ENCODE data around the gene UVRAG. TPM values are rescaled to one million over a fixed set of nuclear protein-coding genes. Genes with fewer than 3 reads are reported as not detected.

The UVRAG gene
- total and polyA plus RNA-seq, 2 of the 13 experiments (the other 11 are each of a cell fraction or from before 2014, with no cell fraction given), result 9.7 to 17.3 TPM

DNA sequence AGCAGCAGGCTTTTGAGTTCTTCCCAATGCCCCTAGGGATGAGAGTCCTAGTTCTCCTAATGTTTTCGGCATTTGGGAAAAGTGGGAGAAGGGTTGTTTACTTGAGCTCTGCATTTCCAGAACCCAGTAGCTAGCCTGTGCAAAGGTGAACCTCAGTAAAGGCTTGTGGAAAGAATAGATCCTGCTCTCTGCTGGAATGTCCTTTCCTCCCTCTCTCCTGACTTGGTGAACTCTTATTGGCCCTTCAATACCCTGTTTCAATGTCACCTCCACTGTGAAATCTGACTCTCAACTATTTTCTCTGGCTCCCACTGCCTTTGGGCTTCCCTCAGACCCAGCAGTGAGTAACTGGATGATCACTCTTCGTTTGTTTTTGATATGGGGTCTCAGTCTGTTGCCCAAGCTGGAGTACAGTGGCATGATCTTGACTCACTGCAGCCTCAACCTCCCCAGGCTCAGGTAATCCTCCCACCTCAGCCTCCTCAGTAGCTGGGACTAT lies 2.4 kb upstream of the UVRAG start (continued):
- peak; percentile 24; the same call in 1 of the 2 replicates for TF ChIP-seq UBTF (CRISPR knock-in tag; IDR thresholded peaks at IDR 0.05)
- TF ChIP-seq AGO2 (optimal IDR thresholded peaks at IDR 0.05; ENCODE audit: low read depth, low read length), result no peak
- no peak for TF ChIP-seq NRL (CRISPR knock-in tag; IDR thresholded peaks at IDR 0.05; ENCODE audit: borderline replicate concordance)
- TF ChIP-seq, protein P1, sequence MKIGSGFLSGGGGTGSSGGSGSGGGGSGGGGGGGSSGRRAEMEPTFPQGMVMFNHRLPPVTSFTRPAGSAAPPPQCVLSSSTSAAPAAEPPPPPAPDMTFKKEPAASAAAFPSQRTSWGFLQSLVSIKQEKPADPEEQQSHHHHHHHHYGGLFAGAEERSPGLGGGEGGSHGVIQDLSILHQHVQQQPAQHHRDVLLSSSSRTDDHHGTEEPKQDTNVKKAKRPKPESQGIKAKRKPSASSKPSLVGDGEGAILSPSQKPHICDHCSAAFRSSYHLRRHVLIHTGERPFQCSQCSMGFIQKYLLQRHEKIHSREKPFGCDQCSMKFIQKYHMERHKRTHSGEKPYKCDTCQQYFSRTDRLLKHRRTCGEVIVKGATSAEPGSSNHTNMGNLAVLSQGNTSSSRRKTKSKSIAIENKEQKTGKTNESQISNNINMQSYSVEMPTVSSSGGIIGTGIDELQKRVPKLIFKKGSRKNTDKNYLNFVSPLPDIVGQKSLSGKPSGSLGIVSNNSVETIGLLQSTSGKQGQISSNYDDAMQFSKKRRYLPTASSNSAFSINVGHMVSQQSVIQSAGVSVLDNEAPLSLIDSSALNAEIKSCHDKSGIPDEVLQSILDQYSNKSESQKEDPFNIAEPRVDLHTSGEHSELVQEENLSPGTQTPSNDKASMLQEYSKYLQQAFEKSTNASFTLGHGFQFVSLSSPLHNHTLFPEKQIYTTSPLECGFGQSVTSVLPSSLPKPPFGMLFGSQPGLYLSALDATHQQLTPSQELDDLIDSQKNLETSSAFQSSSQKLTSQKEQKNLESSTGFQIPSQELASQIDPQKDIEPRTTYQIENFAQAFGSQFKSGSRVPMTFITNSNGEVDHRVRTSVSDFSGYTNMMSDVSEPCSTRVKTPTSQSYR (CRISPR knock-in tag; IDR thresholded peaks at IDR 0.05; ENCODE audit: borderline replicate concordance), result no peak
- TF ChIP-seq ZNF292 (CRISPR knock-in tag; IDR thresholded peaks at IDR 0.05; ENCODE audit: borderline replicate concordance, low read depth), result peak; percentile 52; the same call in 1 of the 2 replicates
- TF ChIP-seq, protein P2, sequence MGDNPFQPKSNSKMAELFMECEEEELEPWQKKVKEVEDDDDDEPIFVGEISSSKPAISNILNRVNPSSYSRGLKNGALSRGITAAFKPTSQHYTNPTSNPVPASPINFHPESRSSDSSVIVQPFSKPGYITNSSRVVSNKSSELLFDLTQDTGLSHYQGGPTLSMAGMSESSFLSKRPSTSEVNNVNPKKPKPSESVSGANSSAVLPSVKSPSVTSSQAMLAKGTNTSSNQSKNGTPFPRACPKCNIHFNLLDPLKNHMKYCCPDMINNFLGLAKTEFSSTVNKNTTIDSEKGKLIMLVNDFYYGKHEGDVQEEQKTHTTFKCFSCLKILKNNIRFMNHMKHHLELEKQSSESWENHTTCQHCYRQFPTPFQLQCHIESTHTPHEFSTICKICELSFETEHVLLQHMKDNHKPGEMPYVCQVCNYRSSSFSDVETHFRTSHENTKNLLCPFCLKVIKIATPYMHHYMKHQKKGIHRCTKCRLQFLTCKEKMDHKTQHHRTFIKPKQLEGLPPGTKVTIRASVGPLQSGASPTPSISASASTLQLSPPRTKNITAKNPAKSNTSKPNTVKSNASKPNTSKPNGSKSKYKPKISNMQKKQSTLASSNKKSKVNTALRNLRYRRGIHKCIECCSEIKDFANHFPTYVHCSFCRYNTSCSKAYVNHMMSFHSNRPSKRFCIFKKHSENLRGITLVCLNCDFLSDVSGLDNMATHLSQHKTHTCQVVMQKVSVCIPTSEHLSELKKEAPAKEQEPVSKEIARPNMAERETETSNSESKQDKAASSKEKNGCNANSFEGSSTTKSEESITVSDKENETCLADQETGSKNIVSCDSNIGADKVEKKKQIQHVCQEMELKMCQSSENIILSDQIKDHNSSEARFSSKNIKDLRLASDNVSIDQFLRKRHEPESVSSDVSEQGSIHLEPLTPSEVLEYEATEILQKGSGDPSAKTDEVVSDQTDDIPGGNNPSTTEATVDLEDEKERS (CRISPR knock-in tag; IDR thresholded peaks at IDR 0.05), result peak; percentile 55; the same call in 1 of the 2 replicates
- peak; percentile 65 for TF ChIP-seq RARA (CRISPR knock-in tag; IDR thresholded peaks at IDR 0.05)
- TF ChIP-seq HMG20B (CRISPR knock-in tag; conservative IDR thresholded peaks at IDR 0.05), result 0 out of 2 replicates have a peak, but pooled peaks have one; percentile 15
- TF ChIP-seq, protein P3, sequence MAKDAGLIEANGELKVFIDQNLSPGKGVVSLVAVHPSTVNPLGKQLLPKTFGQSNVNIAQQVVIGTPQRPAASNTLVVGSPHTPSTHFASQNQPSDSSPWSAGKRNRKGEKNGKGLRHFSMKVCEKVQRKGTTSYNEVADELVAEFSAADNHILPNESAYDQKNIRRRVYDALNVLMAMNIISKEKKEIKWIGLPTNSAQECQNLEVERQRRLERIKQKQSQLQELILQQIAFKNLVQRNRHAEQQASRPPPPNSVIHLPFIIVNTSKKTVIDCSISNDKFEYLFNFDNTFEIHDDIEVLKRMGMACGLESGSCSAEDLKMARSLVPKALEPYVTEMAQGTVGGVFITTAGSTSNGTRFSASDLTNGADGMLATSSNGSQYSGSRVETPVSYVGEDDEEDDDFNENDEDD (CRISPR knock-in tag; IDR thresholded peaks at IDR 0.05; ENCODE audit: borderline replicate concordance), result no peak; the same call in 1 of the 2 replicates
- TF ChIP-seq, protein P4, sequence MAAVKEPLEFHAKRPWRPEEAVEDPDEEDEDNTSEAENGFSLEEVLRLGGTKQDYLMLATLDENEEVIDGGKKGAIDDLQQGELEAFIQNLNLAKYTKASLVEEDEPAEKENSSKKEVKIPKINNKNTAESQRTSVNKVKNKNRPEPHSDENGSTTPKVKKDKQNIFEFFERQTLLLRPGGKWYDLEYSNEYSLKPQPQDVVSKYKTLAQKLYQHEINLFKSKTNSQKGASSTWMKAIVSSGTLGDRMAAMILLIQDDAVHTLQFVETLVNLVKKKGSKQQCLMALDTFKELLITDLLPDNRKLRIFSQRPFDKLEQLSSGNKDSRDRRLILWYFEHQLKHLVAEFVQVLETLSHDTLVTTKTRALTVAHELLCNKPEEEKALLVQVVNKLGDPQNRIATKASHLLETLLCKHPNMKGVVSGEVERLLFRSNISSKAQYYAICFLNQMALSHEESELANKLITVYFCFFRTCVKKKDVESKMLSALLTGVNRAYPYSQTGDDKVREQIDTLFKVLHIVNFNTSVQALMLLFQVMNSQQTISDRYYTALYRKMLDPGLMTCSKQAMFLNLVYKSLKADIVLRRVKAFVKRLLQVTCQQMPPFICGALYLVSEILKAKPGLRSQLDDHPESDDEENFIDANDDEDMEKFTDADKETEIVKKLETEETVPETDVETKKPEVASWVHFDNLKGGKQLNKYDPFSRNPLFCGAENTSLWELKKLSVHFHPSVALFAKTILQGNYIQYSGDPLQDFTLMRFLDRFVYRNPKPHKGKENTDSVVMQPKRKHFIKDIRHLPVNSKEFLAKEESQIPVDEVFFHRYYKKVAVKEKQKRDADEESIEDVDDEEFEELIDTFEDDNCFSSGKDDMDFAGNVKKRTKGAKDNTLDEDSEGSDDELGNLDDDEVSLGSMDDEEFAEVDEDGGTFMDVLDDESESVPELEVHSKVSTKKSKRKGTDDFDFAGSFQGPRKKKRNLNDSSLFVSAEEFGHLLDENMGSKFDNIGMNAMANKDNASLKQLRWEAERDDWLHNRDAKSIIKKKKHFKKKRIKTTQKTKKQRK (IDR thresholded peaks at IDR 0.05; ENCODE audit: low read length), result no peak
- TF ChIP-seq ZNF256 (CRISPR knock-in tag; conservative IDR thresholded peaks at IDR 0.05), result no peak
- TF ChIP-seq ZNF264 (CRISPR knock-in tag; IDR thresholded peaks at IDR 0.05), result no peak
- no peak for TF ChIP-seq SETDB1 (CRISPR knock-in tag; IDR thresholded peaks at IDR 0.05; ENCODE audit: borderline replicate concordance)

Measured in HepG2 (cell line).